CD4-positive, CD25-positive, alpha-beta regulatory T cell (primary cell): ENCODE results near the gene DNMT1. TPM values are rescaled to one million over a fixed set of nuclear protein-coding genes. Genes with fewer than 3 reads are reported as not detected.
"Not testable (repeated sequence)": the region's sequence is repeated elsewhere in the genome, so short reads cannot be mapped to it uniquely, and the experiment has no call there.

Experiments
- ATAC-seq, 2 donors: fragments of 150-1000 bp; cut with Tn5 transposase; one replicate each; pipeline ENCODE4 v1.10.0; 2021; ENCODE audit warnings: low read depth in 2 of 2, moderate number of reproducible peaks in 2 of 2, moderate library complexity in 1 of 2
- DNase-seq, 3 donors: peaks; one replicate each; pipeline versions ENCODE4 v3.0.0 to v3.0.0-alpha.2; 2012 to 2022; ENCODE audit warnings: mixed read lengths in 1 of 3
- H3K27ac ChIP-seq: one replicate; pipeline ENCODE4 v1.7.0; 2013; ENCODE audit warnings: mild to moderate bottlenecking, low read length; ENCODE audit not compliant: insufficient read depth, poor library complexity, severe bottlenecking
- H3K27me3 ChIP-seq: one replicate; pipeline ENCODE4 v1.7.0; 2013; ENCODE audit warnings: low read length; ENCODE audit not compliant: control insufficient read depth, insufficient read depth
- H3K36me3 ChIP-seq: one replicate; pipeline ENCODE4 v1.7.0; 2013; ENCODE audit warnings: mild to moderate bottlenecking, low read length, moderate library complexity; ENCODE audit not compliant: control insufficient read depth, insufficient read depth
- H3K4me1 ChIP-seq: 2 replicates; pipeline ENCODE4 v1.7.0; 2013; ENCODE audit warnings: mild to moderate bottlenecking, low read length; ENCODE audit not compliant: insufficient read depth, control insufficient read depth, poor library complexity, severe bottlenecking
- H3K4me3 ChIP-seq: one replicate; pipeline ENCODE4 v1.7.0; 2013; ENCODE audit warnings: low read depth, mild to moderate bottlenecking, low read length, moderate library complexity
- H3K9me3 ChIP-seq, 2 experiments: 1 replicate in 1 of 2; 2 replicates in 1 of 2; pipeline ENCODE4 v1.7.0; 2013; ENCODE audit warnings: low read length in 2 of 2, mild to moderate bottlenecking in 1 of 2, moderate library complexity in 1 of 2; ENCODE audit not compliant: control insufficient read depth in 2 of 2
- H3K27ac Mint-ChIP-seq, 3 donors: one replicate each; pipeline ENCODE4 v1.8.0; 2020 to 2022; ENCODE audit warnings: mild to moderate bottlenecking in 3 of 3, mixed read lengths in 3 of 3, moderate library complexity in 2 of 3
- H3K27me3 Mint-ChIP-seq: one replicate; pipeline ENCODE4 v1.8.0; 2022; ENCODE audit warnings: mild to moderate bottlenecking, mixed read lengths
- H3K36me3 Mint-ChIP-seq: one replicate; pipeline ENCODE4 v1.8.0; 2020; ENCODE audit warnings: mixed read lengths
- H3K4me1 Mint-ChIP-seq, 4 donors: one replicate each; pipeline ENCODE4 v1.8.0; 2020 to 2022; ENCODE audit warnings: mixed read lengths in 4 of 4, mild to moderate bottlenecking in 1 of 4
- H3K4me3 Mint-ChIP-seq, 4 donors: one replicate each; pipeline ENCODE4 v1.8.0; 2020 to 2022; ENCODE audit warnings: mild to moderate bottlenecking in 4 of 4, mixed read lengths in 4 of 4, moderate library complexity in 3 of 4
- H3K9me3 Mint-ChIP-seq, 7 donors: one replicate each; pipeline ENCODE4 v1.8.0; 2020 to 2022; ENCODE audit warnings: mixed read lengths in 7 of 7, mild to moderate bottlenecking in 3 of 7, moderate library complexity in 2 of 7
- polyA plus RNA-seq, 4 donors: library from polyadenylated mRNA; unstranded; fragments of 300-500 nt; fragmentation: Illumina TruSeq; gene quantifications; one replicate each; pipeline ENCODE4 v1.2.3, GENCODE V29; 2021
- total RNA-seq: library from RNA; stranded (reverse); gene quantifications from one replicate; pipeline ENCODE4 v1.2.3, GENCODE V29; 2022

Gene DNMT1
- total RNA-seq (259 TPM), polyA plus RNA-seq (100 to 1,000 TPM in 1 of 4 donors, 10 to 100 TPM in 3; 78.8 to 103 (median 97.6) TPM)

- DNase-seq, result peak; percentile 88 to 98 (median 94)
- Histone ChIP-seq H3K27ac (peak within 1 kb of the TSS; percentile 82), H3K4me1 (peaks cover 40% of the 10 kb centered on the region), H3K9me3 (no peaks in the 10 kb centered on the region), H3K27me3 (no peaks in the 10 kb centered on the region), H3K36me3 (peaks cover 3% of the 10 kb centered on the region), H3K4me3 (peak within 1 kb of the TSS; percentile 90)
- Mint-ChIP-seq H3K9me3 (no peaks in the 10 kb centered on the region), H3K27ac (peak within 1 kb of the TSS; percentile 94 to 95 (median 94)), H3K27me3 (no peaks in the 10 kb centered on the region), H3K36me3 (peaks cover 5% of the 10 kb centered on the region), H3K4me3 (peak within 1 kb of the TSS; percentile 86 to 96 (median 94)), H3K4me1 (peaks cover 11 to 56% (median 27%) of the 10 kb centered on the region in 4 donors)
- ATAC-seq, result peak; percentile 95
These were observed at the start of gene DNMT1 for GRCh38 chr19:10194500-10195198. TSS of gene DNMT1 (minus strand) at chr19:10194953. CDS start at chr19:10194899, 54 bp downstream.

- Histone ChIP-seq H3K4me3 (no peak overlapping the region), H3K27ac (no peak overlapping the region), H3K27me3 (no peaks in the 10 kb centered on the region), H3K36me3 (no peaks in the 10 kb centered on the region), H3K4me1 (no peaks in the 10 kb centered on the region), H3K9me3 (no peaks in the 10 kb centered on the region)
- DNase-seq (no peak), ATAC-seq (no peak)
- peaks cover 0 to 11% (median 0%) of the 10 kb centered on the region in 4 donors for H3K4me1 Mint-ChIP-seq
- no peaks in the 10 kb centered on the region for H3K9me3 Mint-ChIP-seq
- no peaks in the 10 kb centered on the region for H3K27me3 Mint-ChIP-seq
- H3K27ac Mint-ChIP-seq, result no peak overlapping the region
- H3K36me3 Mint-ChIP-seq, result peaks cover 3% of the 10 kb centered on the region
- no peak overlapping the region for H3K4me3 Mint-ChIP-seq
These were observed 48.9 kb upstream of the DNMT1 start for GRCh38 chr19:10243606-10244005.

GRCh38 chr19:10241826-10242449 is 47.2 kb upstream of the DNMT1 start:
- H3K9me3 ChIP-seq, H3K27me3 Mint-ChIP-seq, H3K36me3 Mint-ChIP-seq, H3K36me3 ChIP-seq, H3K27ac ChIP-seq, ATAC-seq, DNase-seq, H3K4me1 ChIP-seq, H3K4me3 ChIP-seq, H3K27me3 ChIP-seq, H3K27ac Mint-ChIP-seq, H3K9me3 Mint-ChIP-seq: not testable (repeated sequence)
- peaks cover 0 to 19% (median 4%) of the 10 kb centered on the region in 4 donors for H3K4me1 Mint-ChIP-seq
- peak overlapping the region in 1 of 4 donors; percentile 68 for H3K4me3 Mint-ChIP-seq

- Histone ChIP-seq H3K9me3 (no peaks in the 10 kb centered on the region), H3K27me3 (no peaks in the 10 kb centered on the region), H3K4me1 (peaks cover 19% of the 10 kb centered on the region), H3K4me3 (no peak overlapping the region), H3K27ac (no peak overlapping the region), H3K36me3 (no peaks in the 10 kb centered on the region)
- no peak for DNase-seq
- ATAC-seq, result no peak
- Mint-ChIP-seq H3K4me1 (peaks cover 0 to 37% (median 17%) of the 10 kb centered on the region in 4 donors), H3K36me3 (no peaks in the 10 kb centered on the region), H3K27ac (peak overlapping the region in 2 of 3 donors; percentile 54 to 73), H3K9me3 (no peaks in the 10 kb centered on the region), H3K27me3 (peaks cover 4% of the 10 kb centered on the region), H3K4me3 (peak overlapping the region in 2 of 4 donors; percentile 38 to 69)
These were observed 43.5 kb upstream of the DNMT1 start for GRCh38 chr19:10238172-10238783.

- no peaks in the 10 kb centered on the region for H3K36me3 Mint-ChIP-seq
- no peaks in the 10 kb centered on the region for H3K9me3 Mint-ChIP-seq
- Histone ChIP-seq H3K27ac (no peak overlapping the region), H3K4me1 (peaks cover 19% of the 10 kb centered on the region), H3K4me3 (no peak overlapping the region), H3K27me3 (no peaks in the 10 kb centered on the region), H3K36me3 (no peaks in the 10 kb centered on the region), H3K9me3 (no peaks in the 10 kb centered on the region)
- peaks cover 0 to 39% (median 17%) of the 10 kb centered on the region in 4 donors for H3K4me1 Mint-ChIP-seq
- ATAC-seq (no peak), DNase-seq (no peak)
- H3K27me3 Mint-ChIP-seq, result peaks cover 4% of the 10 kb centered on the region
- peak overlapping the region in 2 of 3 donors; percentile 54 to 73 for H3K27ac Mint-ChIP-seq
- H3K4me3 Mint-ChIP-seq, result peak overlapping the region in 2 of 4 donors; percentile 38 to 69
These were observed 42.9 kb upstream of the DNMT1 start for GRCh38 chr19:10237702-10238101.

- not testable (repeated sequence) for H3K27me3 ChIP-seq, H3K27me3 Mint-ChIP-seq, H3K36me3 Mint-ChIP-seq, H3K36me3 ChIP-seq, H3K9me3 ChIP-seq, H3K9me3 Mint-ChIP-seq, H3K4me3 ChIP-seq, DNase-seq, ATAC-seq
- Mint-ChIP-seq H3K27ac (peak overlapping the region; percentile 97 to 99 (median 97)), H3K4me1 (peaks cover 0 to 45% (median 20%) of the 10 kb centered on the region in 4 donors), H3K4me3 (peak overlapping the region; percentile 23 to 92 (median 62))
- Histone ChIP-seq H3K27ac (peak overlapping the region; percentile 90), H3K4me1 (peaks cover 23% of the 10 kb centered on the region)
These were observed 40.7 kb upstream of the DNMT1 start for GRCh38 chr19:10235409-10235808.

- Mint-ChIP-seq H3K36me3 (no peaks in the 10 kb centered on the region), H3K9me3 (no peaks in the 10 kb centered on the region), H3K4me1 (peaks cover 0 to 45% (median 20%) of the 10 kb centered on the region in 4 donors), H3K4me3 (peak overlapping the region; percentile 14 to 79 (median 34)), H3K27me3 (peaks cover 4% of the 10 kb centered on the region), H3K27ac (peak overlapping the region in 2 of 3 donors; percentile 20 to 97)
- Histone ChIP-seq H3K27me3 (no peaks in the 10 kb centered on the region), H3K9me3 (no peaks in the 10 kb centered on the region), H3K27ac (peak overlapping the region; percentile 6), H3K4me3 (no peak overlapping the region), H3K4me1 (peaks cover 27% of the 10 kb centered on the region), H3K36me3 (no peaks in the 10 kb centered on the region)
- DNase-seq (no peak), ATAC-seq (no peak)
These were observed 40.2 kb upstream of the DNMT1 start for GRCh38 chr19:10235003-10235402.
